Endometrium (tissue), 2 donors: ENCODE measurements around the gene TAOK1.
"Not testable (repeated sequence)": the region's sequence is repeated elsewhere in the genome, so short reads cannot be mapped to it uniquely, and the experiment has no call there.

ENCODE experiments used
- FAIRE-seq: peaks from 2 replicates; lab custom pipeline; 2012; peaks lifted over from hg19 to GRCh38; lab: Jason Lieb, UNC
- donor health status: control.
- donor health status: control.

Gene TAOK1

DNA sequence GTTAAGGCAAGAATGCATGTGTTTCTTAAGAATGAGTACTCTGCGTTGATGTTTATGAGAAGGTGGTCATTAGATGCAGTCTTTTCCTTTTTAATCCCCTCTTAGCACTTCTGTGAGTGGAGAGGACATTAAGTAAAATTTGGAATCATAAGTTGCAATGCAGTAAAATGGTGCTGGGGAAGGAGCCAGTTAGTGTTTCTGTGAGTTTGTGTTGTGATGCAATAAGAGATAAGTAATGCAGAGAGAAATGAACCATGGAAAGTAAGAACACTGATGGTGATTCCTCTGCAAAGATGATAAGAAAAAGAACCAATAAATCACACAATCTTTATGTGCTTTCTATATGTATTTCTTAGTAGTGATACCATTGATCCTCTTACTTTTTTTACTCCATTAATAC, 156.7 kb downstream of the TAOK1 start:
- no peak for FAIRE-seq

GRCh38 chr17:29549177-29549923, 159.2 kb downstream of the TAOK1 start:
- no peak for FAIRE-seq

GRCh38 chr17:29555840-29556239, 165.7 kb downstream of the TAOK1 start:
- FAIRE-seq: no peak

DNA sequence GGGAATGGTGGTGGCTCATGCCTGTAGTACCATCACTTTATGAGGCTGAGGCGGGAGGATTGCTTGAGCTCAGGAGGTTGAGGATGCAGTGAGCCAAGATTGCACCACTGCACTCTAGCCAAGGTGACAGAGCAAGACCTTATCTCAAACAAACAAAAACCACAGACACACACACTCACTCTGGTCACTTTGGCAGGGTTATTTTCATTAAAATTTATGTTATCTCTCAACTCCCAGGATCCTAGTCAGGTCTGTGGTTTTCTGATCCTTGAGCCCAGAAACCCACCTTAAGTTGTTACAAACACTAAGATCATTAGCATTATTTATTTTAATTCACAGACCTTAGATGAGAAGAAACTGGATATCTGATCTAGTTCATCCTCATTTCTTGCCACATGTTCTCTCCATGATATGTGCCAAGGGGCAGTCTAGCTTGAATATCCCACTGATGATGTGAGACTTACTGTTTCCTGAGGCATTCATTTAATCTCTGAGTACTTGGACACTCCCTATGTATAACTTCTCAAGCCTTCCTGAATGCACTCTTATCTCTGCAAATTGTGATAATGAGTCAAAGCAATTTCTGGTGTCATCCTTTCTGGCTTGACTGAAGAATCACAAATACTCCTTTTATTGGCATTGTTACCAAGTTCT, 167.0 kb downstream of the TAOK1 start:
- no peak for FAIRE-seq

GRCh38 chr17:29557739-29558116, 167.6 kb downstream of the TAOK1 start:
- FAIRE-seq: no peak

DNA sequence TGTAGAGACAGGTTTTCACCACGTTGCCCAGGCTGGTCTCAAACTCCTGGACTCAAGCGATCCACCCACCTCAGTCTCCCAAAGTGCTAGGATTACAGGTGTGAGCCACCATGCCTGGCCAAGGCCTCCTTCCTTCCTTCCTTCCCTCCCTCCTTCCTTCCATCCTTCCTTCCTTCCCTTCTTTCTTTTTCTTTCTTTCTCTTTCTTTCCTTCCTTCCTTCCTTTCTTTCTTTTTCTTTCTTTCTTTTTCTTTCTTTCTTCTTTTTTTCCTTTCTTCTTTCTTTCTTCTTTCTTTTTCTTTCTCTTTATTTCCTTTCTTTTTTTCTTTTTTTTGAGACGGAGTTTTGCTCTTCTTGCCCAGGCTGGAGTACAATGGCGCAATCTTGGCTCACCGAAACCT, 168.0 kb downstream of the TAOK1 start:
- FAIRE-seq: not testable (repeated sequence)

- FAIRE-seq: no peak
These were observed 169.5 kb downstream of the TAOK1 start for GRCh38 chr17:29559640-29560039.

DNA sequence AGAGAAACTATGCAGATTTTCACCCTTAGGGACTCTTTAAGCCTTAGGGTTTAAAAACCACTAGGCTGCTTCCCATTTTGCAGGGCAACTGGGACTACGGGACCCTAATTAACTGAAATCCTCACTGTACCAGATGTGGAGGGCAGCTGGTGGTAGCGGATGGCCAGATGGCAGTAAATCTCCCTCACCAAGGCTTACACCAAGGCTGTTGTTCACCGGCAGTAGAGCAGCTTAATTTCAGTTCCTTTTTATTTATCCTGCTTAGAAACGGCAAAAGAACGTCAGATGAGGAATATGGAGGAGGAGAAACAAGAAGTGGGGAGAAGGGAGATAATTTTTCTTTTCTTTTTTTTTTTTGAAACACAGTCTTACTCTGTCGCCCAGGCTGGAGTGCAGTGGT, 170.2 kb downstream of the TAOK1 start:
- FAIRE-seq: no peak

- FAIRE-seq: no peak
These were observed 171.7 kb downstream of the TAOK1 start for GRCh38 chr17:29561554-29562517.

DNA sequence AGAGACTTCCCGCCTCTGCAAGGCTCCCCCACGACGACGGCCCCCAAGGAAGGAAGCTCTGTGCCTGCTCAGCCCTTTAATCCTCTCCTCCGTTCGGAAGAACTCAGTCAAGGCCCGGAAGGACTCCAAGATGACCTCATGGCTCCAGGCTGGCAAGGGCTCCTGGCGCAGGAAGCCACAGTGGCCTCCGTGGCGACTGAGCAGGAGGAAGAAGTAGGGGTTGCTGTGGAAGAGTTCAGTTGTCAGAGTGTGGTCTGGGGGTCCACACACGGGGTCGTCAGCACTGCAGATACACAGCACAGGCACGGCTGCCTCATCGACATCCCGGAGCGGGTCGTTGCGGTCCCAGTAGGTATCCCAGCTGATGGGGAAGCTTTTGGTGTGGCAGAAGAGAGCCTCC, 172.5 kb downstream of the TAOK1 start:
- FAIRE-seq: no peak

DNA sequence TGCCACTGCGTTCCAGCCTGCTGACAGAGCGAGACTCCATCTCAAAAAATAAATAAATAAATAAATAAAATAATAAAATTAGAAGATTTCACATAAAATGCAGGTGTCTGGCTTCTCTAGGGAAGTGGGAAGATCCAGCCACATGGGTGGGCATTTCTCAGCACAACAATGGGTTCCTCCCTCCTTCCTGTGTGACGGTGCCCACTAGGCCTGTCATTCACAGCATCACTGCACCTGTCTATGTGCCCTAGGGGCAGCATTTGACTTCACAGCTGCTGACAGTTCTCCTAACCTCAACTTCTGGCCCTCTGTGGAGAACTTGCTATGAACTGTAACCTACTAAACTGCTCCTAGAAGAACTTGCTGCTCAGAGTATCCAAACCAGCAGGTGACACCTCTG, 173.7 kb downstream of the TAOK1 start:
- FAIRE-seq: no peak

DNA sequence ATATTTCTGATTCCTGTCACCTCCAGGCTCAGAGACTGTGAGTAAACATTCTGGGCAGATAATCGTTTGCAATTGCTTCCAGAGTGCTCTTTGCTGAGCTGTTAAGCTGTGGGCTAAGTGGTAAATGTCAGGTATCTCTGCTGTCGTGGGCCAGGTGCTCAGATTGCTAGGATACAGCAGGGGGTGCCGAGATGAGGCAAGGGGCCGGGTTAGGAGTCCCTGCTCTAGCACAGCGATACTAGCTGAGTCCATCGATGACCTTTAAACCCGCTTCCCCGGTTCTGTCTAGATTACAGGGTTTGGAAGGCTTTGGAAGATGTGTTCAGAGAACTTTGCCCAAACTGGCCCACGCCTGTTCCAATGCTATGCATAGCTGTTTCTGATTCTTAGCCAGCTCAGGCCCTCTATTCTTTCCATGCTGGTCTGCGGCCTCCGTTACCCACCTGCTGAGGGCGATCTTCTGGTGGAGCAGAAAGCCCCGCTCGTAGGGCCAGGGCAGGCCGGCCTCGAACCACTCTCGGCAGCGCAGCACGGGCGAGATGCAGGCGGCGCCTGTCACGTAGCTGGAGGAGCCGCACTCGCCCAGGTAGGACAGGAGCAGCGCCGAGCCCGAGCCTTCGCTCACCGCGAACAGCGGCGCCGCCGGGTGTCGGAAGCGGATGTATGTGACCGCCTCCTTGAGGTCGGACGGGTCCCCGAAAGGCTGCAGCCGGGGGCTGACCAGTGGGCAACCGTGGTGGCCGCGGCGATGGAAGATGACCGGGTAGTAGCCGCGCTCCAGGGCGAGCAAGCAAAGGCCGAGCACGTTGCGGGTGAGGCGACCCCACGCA, 175.7 kb downstream of the TAOK1 start:
- no peak for FAIRE-seq

GRCh38 chr17:29566473-29567303, 176.5 kb downstream of the TAOK1 start, which contains the start of gene ABHD15:
Gene ABHD15 (minus strand): TSS chr17:29567037. CDS start chr17:29566966, 71 bp downstream.
- FAIRE-seq: no peak

DNA sequence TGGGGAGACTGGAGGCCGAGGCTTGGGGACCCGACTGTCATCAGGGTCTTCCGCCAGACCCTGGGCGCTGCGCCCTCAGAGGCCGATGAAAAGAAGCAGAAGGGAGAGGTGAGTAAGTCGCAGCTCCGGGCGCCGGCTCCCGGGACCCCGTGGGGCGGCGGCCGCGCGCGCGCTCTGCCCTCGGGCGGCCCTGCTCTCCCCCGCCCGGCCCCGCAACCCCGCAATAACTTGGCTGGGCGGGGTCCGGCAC, 177.1 kb downstream of the TAOK1 start:
- FAIRE-seq: no peak

GRCh38 chr17:29567554-29568330, 177.6 kb downstream of the TAOK1 start:
- FAIRE-seq: no peak

DNA sequence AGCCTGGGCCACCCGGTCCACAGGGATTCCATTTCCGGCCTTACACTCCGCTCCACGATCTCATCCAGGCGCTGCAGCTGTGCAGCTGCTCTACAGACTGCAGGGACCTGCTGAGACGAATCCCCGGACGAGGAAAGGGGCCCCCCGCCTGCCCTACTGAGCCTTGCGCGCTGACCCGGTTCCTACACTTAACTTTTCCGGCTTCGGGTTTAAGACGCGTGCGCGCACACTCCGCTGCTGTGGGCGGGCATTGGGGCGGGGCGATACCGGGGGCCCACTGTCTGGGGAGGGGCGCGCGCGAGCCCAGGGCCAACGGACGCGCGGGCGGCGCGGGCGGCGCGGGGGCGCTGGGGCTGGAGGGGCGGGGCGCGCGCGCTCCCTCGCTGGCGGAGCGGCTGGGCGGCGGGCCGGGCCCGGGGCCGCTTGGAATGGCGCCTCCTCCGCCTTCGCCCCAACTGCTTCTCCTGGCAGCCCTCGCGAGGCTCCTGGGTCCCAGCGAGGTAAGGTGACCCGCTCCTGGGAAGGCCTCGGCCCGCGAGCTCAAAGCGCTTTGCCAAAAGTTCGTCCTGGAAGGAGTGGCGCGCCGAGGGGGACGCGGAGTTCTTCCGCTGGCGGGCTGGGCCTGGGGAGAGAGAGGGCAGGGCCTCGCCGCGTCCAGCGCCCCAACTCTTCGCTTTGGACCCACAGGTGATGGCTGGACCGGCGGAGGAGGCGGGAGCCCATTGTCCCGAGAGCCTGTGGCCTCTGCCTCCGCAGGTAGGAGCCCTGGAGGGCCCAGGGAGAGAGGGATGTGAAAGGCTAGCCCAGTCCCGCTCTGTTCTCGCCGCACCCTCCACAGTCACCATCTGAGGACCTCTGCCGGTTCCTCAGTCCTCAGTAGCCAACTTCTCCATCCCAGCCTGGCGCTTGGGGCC, 178.4 kb downstream of the TAOK1 start, which contains the start of gene TP53I13:
TP53I13 (plus strand) TSS at position 371 of the 914 bp plus-strand sequence; CDS start at position 429, 58 bp downstream.
- no peak for FAIRE-seq

- no peak for FAIRE-seq
These were observed 179.2 kb downstream of the TAOK1 start for GRCh38 chr17:29569245-29569950.

DNA sequence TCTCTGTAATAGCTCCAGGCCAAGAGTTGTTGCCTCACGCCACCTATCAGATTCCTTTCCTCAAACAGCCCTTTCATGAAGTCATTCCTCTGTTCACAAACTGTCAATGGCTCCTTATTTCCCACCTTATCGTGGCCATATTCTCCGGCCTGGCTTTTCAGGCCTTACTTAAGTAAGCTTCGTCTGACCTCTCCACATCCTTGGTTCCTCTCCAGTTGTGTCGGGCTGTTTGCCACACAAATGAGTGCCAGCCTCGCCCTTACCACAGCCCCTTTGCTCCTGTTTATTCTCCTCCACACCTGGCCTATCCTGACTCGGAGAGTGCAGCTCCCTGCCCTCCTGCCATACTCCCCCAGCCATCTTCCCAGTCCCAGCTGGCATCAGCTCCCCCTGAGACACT, 180.4 kb downstream of the TAOK1 start:
- FAIRE-seq: no peak
